ENCODE data around the gene LRP2BP. TPM values are rescaled to one million over a fixed set of nuclear protein-coding genes. Genes with fewer than 3 reads are reported as not detected.

The LRP2BP gene
- total RNA-seq, 1 experiment from 2014 or later: 0.19 TPM

- Histone ChIP-seq H3K36me3 (ENCODE audit: insufficient read depth, low read length, poor library complexity, severe bottlenecking) (no peaks in the 10 kb centered on the region), H3K4me3 (ENCODE audit: low read depth, low read length, poor library complexity, severe bottlenecking) (no peak overlapping the region), H3K27ac (ENCODE audit: low read depth, low read length, poor library complexity, severe bottlenecking) (no peak overlapping the region), H3K4me1 (ENCODE audit: insufficient read depth, low read length, poor library complexity, severe bottlenecking) (peaks cover 20% of the 10 kb centered on the region), H3K9me3 (ENCODE audit: low read depth, low read length, poor library complexity, severe bottlenecking) (peaks cover 16% of the 10 kb centered on the region), H3K27me3 (replicated peaks; ENCODE audit: insufficient read depth, low read depth, low read length, poor library complexity) (no peaks in the 10 kb centered on the region)
- BruUV-seq (replicated peaks): no TSS peak
- ChIA-PET POLR2A (ENCODE audit: low non-redundant PET) (no interaction called here), CTCF (no interaction called here)
- intact Hi-C loops (cut with micrococcal nuclease; ENCODE audit: unreplicated experiment): no loop called here
- TF ChIP-seq EZH2 (IDR thresholded peaks at IDR 0.05; ENCODE audit: borderline replicate concordance, low read depth, low read length, poor library complexity, severe bottlenecking) (no peak), CTCF (conservative IDR thresholded peaks at IDR 0.05; ENCODE audit: low read depth, low read length) (no peak)
- no peak for DNase-seq (ENCODE audit: low spot score)
Measured at GRCh38 chr4:185384061-185384460, 11.7 kb downstream of the LRP2BP start.

DNA sequence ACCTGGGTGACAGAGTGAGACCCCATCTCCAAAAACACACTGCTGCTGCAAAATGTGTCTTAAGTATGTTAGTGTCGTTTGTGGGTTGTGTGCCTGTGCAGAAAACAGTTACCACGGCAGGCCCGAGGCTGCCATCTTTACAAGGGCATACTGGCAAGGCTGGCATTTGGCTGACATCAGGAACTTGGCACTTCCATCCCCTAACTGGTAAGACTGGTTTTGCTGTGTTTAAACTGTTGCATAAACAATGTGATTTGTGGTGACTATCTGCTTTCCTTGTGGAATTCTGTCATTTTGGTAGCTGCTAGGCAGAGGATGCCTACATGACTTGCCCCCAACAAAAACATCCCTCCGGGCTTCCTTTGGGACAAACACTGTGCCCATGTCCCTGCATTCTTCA is 12.3 kb downstream of the LRP2BP start:
- H3K9me3 ChIP-seq (ENCODE audit: low read depth, low read length, poor library complexity, severe bottlenecking): peaks cover 16% of the 10 kb centered on the region
- CTCF ChIA-PET: no interaction called here
- TF ChIP-seq EZH2 (IDR thresholded peaks at IDR 0.05; ENCODE audit: borderline replicate concordance, low read depth, low read length, poor library complexity, severe bottlenecking) (no peak), CTCF (conservative IDR thresholded peaks at IDR 0.05; ENCODE audit: low read depth, low read length) (no peak)
- intact Hi-C loops (cut with micrococcal nuclease; ENCODE audit: unreplicated experiment): no loop called here
- DNase-seq (ENCODE audit: low spot score): no peak
- H3K4me3 ChIP-seq (ENCODE audit: low read depth, low read length, poor library complexity, severe bottlenecking): no peak overlapping the region
- peaks cover 2% of the 10 kb centered on the region for H3K27me3 ChIP-seq (replicated peaks; ENCODE audit: insufficient read depth, low read depth, low read length, poor library complexity)
- H3K27ac ChIP-seq (ENCODE audit: low read depth, low read length, poor library complexity, severe bottlenecking): no peak overlapping the region
- H3K4me1 ChIP-seq (ENCODE audit: insufficient read depth, low read length, poor library complexity, severe bottlenecking): peaks cover 20% of the 10 kb centered on the region
- no peaks in the 10 kb centered on the region for H3K36me3 ChIP-seq (ENCODE audit: insufficient read depth, low read length, poor library complexity, severe bottlenecking)
- no TSS peak for BruUV-seq (replicated peaks)
- POLR2A ChIA-PET (ENCODE audit: low non-redundant PET): no interaction called here

DNA sequence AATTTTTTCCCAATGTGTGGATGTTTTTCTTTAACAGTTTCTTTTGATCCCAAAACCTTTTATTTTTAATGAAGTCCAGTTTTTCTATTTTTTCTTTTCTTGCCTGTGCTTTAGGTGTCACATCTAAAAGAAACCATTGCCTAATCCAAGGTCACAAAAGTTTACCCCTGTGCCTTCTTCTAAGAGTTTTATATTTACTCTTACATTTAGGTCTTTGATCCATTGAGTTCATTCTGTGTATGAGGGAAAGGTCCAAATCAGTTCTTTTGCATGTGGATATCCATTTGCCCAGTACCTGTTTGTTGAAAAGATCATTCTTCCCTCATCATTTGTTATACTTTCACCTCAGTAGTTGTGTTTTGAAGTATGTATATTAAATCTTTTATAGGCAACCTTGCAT is 13.0 kb downstream of the LRP2BP start:
- CTCF ChIA-PET: no interaction called here
- TF ChIP-seq EZH2 (IDR thresholded peaks at IDR 0.05; ENCODE audit: borderline replicate concordance, low read depth, low read length, poor library complexity, severe bottlenecking) (no peak), CTCF (conservative IDR thresholded peaks at IDR 0.05; ENCODE audit: low read depth, low read length) (no peak)
- Histone ChIP-seq H3K27me3 (replicated peaks; ENCODE audit: insufficient read depth, low read depth, low read length, poor library complexity) (peaks cover 9% of the 10 kb centered on the region), H3K4me1 (ENCODE audit: insufficient read depth, low read length, poor library complexity, severe bottlenecking) (peaks cover 20% of the 10 kb centered on the region), H3K4me3 (ENCODE audit: low read depth, low read length, poor library complexity, severe bottlenecking) (no peak overlapping the region), H3K36me3 (ENCODE audit: insufficient read depth, low read length, poor library complexity, severe bottlenecking) (no peaks in the 10 kb centered on the region), H3K9me3 (ENCODE audit: low read depth, low read length, poor library complexity, severe bottlenecking) (peaks cover 16% of the 10 kb centered on the region), H3K27ac (ENCODE audit: low read depth, low read length, poor library complexity, severe bottlenecking) (no peak overlapping the region)
- intact Hi-C loops (cut with micrococcal nuclease; ENCODE audit: unreplicated experiment): no loop called here
- POLR2A ChIA-PET (ENCODE audit: low non-redundant PET): no interaction called here
- DNase-seq (ENCODE audit: low spot score): no peak
- BruUV-seq (replicated peaks): no TSS peak

All from A673 (cell line).